GM12878 (cell line): ENCODE results near the gene CAMKMT.

ENCODE experiments used
- CBFB ChIP-seq: IDR thresholded peaks from 2 replicates; pipeline ENCODE4 v1.6.1; 2016; ENCODE audit warnings: antibody characterized with exemption, low read depth
- CREM ChIP-seq: IDR thresholded peaks from 2 replicates; pipeline ENCODE4 v1.6.1; 2014; ENCODE audit warnings: antibody characterized with exemption, low read depth
- HDAC6 ChIP-seq: fragments of 200-600 bp; sonication (generic); IDR thresholded peaks from one replicate; pipeline ENCODE4 v1.8.0; 2017; ENCODE audit warnings: antibody characterized with exemption; ENCODE audit not compliant: unreplicated experiment
- NFYA ChIP-seq: IDR thresholded peaks from 2 replicates; pipeline ENCODE4 v1.6.1; 2011; ENCODE audit warnings: low read depth, mild to moderate bottlenecking, low read length, improper control_type of control experiment, borderline replicate concordance
- NRF1 ChIP-seq: conservative IDR thresholded peaks from 2 replicates; pipeline ENCODE4 v1.6.1; 2011; ENCODE audit warnings: mild to moderate bottlenecking, low read depth, low read length, improper control_type of control experiment
- RELA ChIP-seq: fragments of 450-650 bp; IDR thresholded peaks from 2 replicates; pipeline ENCODE4 v1.8.0; 2014; ENCODE audit warnings: borderline replicate concordance; ENCODE audit not compliant: partially characterized antibody
- ZNF384 ChIP-seq: IDR thresholded peaks from 2 replicates; pipeline ENCODE4 v1.6.1; 2012; ENCODE audit warnings: low read depth, mild to moderate bottlenecking, low read length, improper control_type of control experiment, borderline replicate concordance
- TF ChIP-seq, protein P1 (sequence below): IDR thresholded peaks from 2 replicates; pipeline ENCODE4 v1.6.1; 2011; ENCODE audit warnings: low read depth, mild to moderate bottlenecking, low read length, moderate library complexity, borderline replicate concordance; ENCODE audit errors: extremely low read depth
- TF ChIP-seq, protein P2 (sequence below): IDR thresholded peaks from 2 replicates; pipeline ENCODE4 v1.6.1; 2012; ENCODE audit warnings: low read depth, low read length, improper control_type of control experiment

DNA sequence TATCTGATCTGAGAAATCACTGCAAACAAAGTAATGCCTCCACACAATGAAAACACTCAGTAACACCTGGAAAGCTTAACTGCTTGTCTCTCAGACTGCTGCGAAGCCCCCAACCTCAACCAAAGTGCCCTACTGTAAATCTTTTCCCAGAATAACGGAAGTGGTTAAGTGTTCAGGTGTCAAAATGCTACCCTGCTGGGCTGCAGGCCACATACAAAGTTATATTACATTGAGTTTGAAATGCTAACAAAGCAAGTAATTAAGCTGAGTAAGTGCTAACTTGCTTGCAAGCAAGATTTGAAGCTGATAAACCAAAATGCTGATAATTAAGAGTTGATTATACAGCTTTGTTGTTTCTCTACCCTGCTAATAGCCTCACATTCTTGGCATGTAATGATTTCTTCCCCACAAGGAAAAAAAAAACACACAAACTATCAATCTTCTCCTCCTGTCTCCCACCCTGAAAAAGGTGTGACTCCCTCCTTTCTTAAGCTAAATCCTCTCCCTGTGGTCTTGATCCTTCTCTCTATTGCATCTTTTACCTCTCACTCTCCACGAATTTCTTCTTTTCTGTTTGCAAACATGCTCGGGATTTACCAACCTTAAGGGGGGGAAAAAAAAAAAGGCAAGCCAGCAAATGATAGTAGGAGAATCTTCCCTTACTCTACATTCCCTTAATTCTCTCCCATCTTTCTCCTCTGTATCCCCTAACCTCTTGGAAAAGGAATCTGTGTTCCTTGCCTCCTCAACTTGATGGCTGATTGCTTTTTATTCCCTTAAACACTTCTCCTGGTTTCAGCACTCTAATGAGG is 312.9 kb downstream of the CAMKMT start:
- TF ChIP-seq CBFB (no peak), HDAC6 (no peak), ZNF384 (no peak), NFYA (no peak), RELA (no peak), CREM (no peak), NRF1 (no peak)
- TF ChIP-seq, protein P1, sequence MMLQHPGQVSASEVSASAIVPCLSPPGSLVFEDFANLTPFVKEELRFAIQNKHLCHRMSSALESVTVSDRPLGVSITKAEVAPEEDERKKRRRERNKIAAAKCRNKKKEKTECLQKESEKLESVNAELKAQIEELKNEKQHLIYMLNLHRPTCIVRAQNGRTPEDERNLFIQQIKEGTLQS, result no peak
- TF ChIP-seq, protein P2, sequence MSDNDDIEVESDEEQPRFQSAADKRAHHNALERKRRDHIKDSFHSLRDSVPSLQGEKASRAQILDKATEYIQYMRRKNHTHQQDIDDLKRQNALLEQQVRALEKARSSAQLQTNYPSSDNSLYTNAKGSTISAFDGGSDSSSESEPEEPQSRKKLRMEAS, result no peak
